Aorta (tissue), 5 donors: ENCODE results near the gene CMIP. TPM values are rescaled to one million over a fixed set of nuclear protein-coding genes. Genes with fewer than 3 reads are reported as not detected.
A peak's percentile ranks its signal among the peaks of the same experiment; 100 is the strongest.

Experiments used
- ATAC-seq: fragments of 200-7000 bp; cut with Tn5 transposase; one replicate; pipeline ENCODE4 v1.9.1; 2022; ENCODE audit warnings: moderate library complexity; ENCODE audit not compliant: low FRiP score
- DNase-seq, 2 donors: peaks; one replicate each; pipeline ENCODE4 v3.0.0-alpha.2; 2020
- H3K27ac ChIP-seq, 2 donors: one replicate each; pipeline ENCODE4 v1.5.1; 2013; ENCODE audit warnings: low read length in 2 of 2, mild to moderate bottlenecking in 2 of 2, moderate library complexity in 2 of 2, control low read depth in 1 of 2, inconsistent platforms in 1 of 2, low read depth in 1 of 2
- H3K27me3 ChIP-seq, 2 donors: one replicate each; pipeline ENCODE4 v1.6.1; 2013; ENCODE audit warnings: control low read depth in 1 of 2, low read length in 1 of 2, mild to moderate bottlenecking in 1 of 2, moderate library complexity in 1 of 2; ENCODE audit not compliant: insufficient read depth in 2 of 2, control insufficient read depth in 1 of 2
- H3K36me3 ChIP-seq, 2 donors: one replicate each; pipeline ENCODE4 v1.6.1; 2013; ENCODE audit warnings: control low read depth in 1 of 2, low read length in 1 of 2, mild to moderate bottlenecking in 1 of 2; ENCODE audit not compliant: insufficient read depth in 2 of 2, control insufficient read depth in 1 of 2
- H3K4me1 ChIP-seq, 2 donors: one replicate each; pipeline ENCODE4 v1.6.1; 2013; ENCODE audit warnings: low read length in 2 of 2, control low read depth in 1 of 2, mild to moderate bottlenecking in 1 of 2, moderate library complexity in 1 of 2; ENCODE audit not compliant: insufficient read depth in 2 of 2, control insufficient read depth in 1 of 2
- H3K4me3 ChIP-seq, 2 donors: one replicate each; pipeline ENCODE4 v1.5.1; 2013; ENCODE audit warnings: low read length in 2 of 2, control low read depth in 1 of 2, mild to moderate bottlenecking in 1 of 2
- H3K9me3 ChIP-seq: one replicate; pipeline ENCODE4 v1.6.1; 2013; ENCODE audit warnings: mild to moderate bottlenecking, low read length; ENCODE audit not compliant: control insufficient read depth
- WGBS, 2 donors: extraction: QIAGEN DNeasy Blood & Tissue Kit; methylation state at CpG; one replicate each; pipeline ENCODE4 v1.1.7; 2013; 5-methylcytosine and 5-hydroxymethylcytosine counted together
- intact Hi-C, 2 donors: fragments of 100-400 bp; cut with DNase I; formaldehyde crosslinking; loops; one replicate each; pipeline versions ENCODE4 v1.14.2 to v1.15.0; 2022
- polyA plus RNA-seq, 2 donors: library from polyadenylated mRNA; stranded (reverse); fragments of 200-250 nt; gene quantifications; one replicate each; pipeline ENCODE4 v1.2.3, GENCODE V29; 2013
- total RNA-seq, 2 donors: library from RNA; stranded (reverse); fragmentation: NEBNext Ultra II Directional; extraction: Animal tissue kit (Norgen Biotek cat#: 25700); gene quantifications; one replicate each; pipeline ENCODE4 v1.2.1, GENCODE V29; 2021
- donor health status: healthy with polysubstance abuse.
- donor health status: Bipolar disorder and iron deficiency.
- donor health status: DM: no; HTN: no; CAD: no.
- donor health status: DM: no; HTN: no; CAD: no.
- donor health status: DM: yes; HTN: yes; CAD: no.

Gene CMIP
- total and polyA plus RNA-seq, 4 donors: 2.4 to 96.3 (median 27.9) TPM

GRCh38 chr16:81610144-81610842, 165.7 kb downstream of the CMIP start:
- DNase-seq (peak; percentile 91 to 96), ATAC-seq (peak; percentile 83)
- WGBS, 2 donors: 23 to 26% methylated on average over 26 of the region's 26 CpGs
- H3K9me3 ChIP-seq: no peaks in the 10 kb centered on the region
- H3K27me3 ChIP-seq: no peaks in the 10 kb centered on the region
- no peak overlapping the region for H3K27ac ChIP-seq
- no peak overlapping the region for H3K4me3 ChIP-seq
- H3K4me1 ChIP-seq: no peaks in the 10 kb centered on the region
- intact Hi-C loops: no loop called here
- no peaks in the 10 kb centered on the region for H3K36me3 ChIP-seq

DNA sequence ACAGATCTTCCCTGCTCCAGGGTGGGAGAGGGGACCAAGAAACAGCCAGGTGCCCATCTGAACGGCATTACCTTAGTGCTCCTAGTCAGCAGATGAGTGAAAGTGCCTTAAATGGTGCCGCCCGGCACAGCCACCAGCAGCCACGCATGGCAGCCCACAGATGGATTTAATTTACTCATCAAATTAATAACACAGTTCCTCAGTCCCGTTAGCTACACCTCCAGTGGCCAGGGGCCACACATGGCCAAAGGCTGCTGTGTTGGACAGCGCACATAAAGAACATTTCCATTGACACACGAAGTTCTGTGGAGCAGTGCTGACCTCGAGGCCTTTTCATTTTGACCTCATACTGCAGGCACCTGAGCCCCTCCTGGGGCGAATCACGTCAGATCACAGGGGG, 166.3 kb downstream of the CMIP start:
- Histone ChIP-seq H3K36me3 (no peaks in the 10 kb centered on the region), H3K27ac (no peak overlapping the region), H3K4me3 (no peak overlapping the region), H3K27me3 (no peaks in the 10 kb centered on the region), H3K4me1 (no peaks in the 10 kb centered on the region), H3K9me3 (no peaks in the 10 kb centered on the region)
- ATAC-seq (no peak), DNase-seq (no peak)
- intact Hi-C loops: no loop called here
- 89 to 90% methylated on average over 10 of the region's 10 CpGs for WGBS, 2 donors

DNA sequence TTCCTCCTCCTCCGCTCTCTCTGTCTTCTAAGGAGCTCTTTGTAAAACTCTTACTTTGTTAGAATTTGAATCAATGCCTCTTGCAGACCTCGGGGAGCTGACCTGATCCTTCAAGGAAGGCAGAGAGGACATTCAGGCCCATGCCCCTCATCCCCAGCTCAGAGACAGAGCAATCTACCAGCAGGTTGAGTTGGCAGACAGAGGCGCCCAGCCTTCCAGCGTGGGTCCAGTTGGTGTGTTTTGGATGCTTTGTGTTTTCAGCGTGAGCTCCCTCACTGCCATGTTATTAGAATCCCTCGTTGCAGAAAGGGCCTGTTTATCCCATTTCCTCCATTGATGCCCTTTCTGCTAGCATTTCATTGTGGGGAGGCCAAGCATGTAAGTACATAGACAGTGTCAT, 167.1 kb downstream of the CMIP start:
- no peaks in the 10 kb centered on the region for H3K9me3 ChIP-seq
- 78 to 85% methylated on average over 6 of the region's 6 CpGs for WGBS, 2 donors
- H3K27me3 ChIP-seq: no peaks in the 10 kb centered on the region
- ATAC-seq (no peak), DNase-seq (no peak)
- H3K27ac ChIP-seq: no peak overlapping the region
- no peak overlapping the region for H3K4me3 ChIP-seq
- H3K36me3 ChIP-seq: no peaks in the 10 kb centered on the region
- H3K4me1 ChIP-seq: no peaks in the 10 kb centered on the region
- intact Hi-C loops: no loop called here

DNA sequence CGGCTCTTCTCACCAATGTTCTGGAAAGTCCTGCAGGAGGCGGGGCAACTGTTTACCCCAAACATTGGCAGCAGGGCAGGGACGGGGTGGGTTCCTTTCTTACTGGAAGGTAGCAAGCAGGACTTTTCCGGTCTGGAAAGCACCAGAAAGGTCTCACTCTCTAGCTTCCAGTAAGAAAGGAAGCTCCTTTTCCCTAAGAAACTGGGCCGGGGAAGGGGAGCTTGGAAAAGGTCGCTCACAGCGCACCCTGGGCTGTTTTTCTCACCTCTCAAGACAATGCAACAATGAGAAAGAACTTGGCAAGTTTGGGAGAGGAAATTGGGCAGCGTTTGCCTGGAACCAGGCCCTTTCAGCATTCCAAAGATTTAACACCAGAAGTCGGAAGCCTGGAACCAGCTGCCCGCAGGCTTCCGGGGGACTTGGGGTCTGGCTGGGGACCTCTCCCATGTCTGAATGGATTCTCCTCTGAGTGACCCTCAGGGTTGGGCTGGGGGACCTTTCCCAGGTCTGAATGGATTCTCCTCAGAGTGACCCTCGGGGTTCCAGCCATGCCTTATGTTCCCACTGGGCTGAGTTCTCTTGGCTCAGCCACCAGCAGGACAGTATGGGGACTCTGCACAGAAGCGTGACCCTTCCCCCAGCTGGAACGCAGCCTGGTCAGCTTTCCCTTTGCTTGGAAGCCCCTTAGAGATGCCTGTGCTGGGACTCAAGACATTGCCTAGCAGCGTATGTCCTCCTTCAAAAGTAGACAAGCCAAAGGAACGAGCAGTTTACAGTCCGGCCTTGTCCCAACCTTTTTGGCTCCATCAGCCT, 167.9 kb downstream of the CMIP start:
- intact Hi-C loops: no loop called here
- H3K4me1 ChIP-seq: no peaks in the 10 kb centered on the region
- H3K27ac ChIP-seq: no peak overlapping the region
- H3K4me3 ChIP-seq: no peak overlapping the region
- no peaks in the 10 kb centered on the region for H3K36me3 ChIP-seq
- no peaks in the 10 kb centered on the region for H3K27me3 ChIP-seq
- WGBS, 2 donors: 26 to 33% methylated on average over 17 of the region's 17 CpGs
- no peaks in the 10 kb centered on the region for H3K9me3 ChIP-seq
- DNase-seq: no peak
- ATAC-seq: peak; percentile 13

GRCh38 chr16:81614171-81614570, 169.6 kb downstream of the CMIP start:
- ATAC-seq: no peak
- Histone ChIP-seq H3K9me3 (no peaks in the 10 kb centered on the region), H3K27me3 (no peaks in the 10 kb centered on the region), H3K27ac (no peak overlapping the region), H3K4me1 (no peaks in the 10 kb centered on the region), H3K4me3 (no peak overlapping the region), H3K36me3 (no peaks in the 10 kb centered on the region)
- DNase-seq: no peak
- WGBS, 2 donors: 95 to 96% methylated on average over 13 of the region's 13 CpGs
- intact Hi-C loops: no loop called here

- 94% methylated on average over 6 of the region's 6 CpGs for WGBS, 2 donors
- Histone ChIP-seq H3K27me3 (no peaks in the 10 kb centered on the region), H3K4me1 (no peaks in the 10 kb centered on the region), H3K9me3 (no peaks in the 10 kb centered on the region), H3K27ac (no peak overlapping the region), H3K4me3 (no peak overlapping the region), H3K36me3 (no peaks in the 10 kb centered on the region)
- DNase-seq: no peak
- intact Hi-C loops: no loop called here
- no peak for ATAC-seq
These were observed 170.2 kb downstream of the CMIP start for GRCh38 chr16:81614654-81615359.

DNA sequence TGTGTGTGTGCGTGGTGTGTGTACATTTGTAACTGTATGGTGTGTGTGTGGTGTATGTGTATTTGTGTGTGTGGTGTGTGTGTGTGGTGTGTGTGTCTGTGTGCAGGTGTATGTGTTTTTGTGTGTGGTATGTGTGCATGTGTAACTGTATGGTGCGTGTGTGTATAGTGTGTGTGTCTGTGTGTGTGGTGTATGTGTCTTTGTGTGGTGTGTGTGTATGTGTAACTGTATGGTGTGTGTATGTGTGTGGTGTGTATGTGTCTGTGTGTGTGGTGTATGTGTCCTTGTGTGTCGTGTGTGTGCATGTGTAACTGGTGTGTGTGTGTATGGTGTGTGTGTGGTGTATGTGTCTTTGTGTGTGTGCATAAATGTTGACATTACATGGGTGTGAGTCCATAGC, 170.8 kb downstream of the CMIP start:
- intact Hi-C loops: no loop called here
- 91 to 97% methylated on average over 3 of the region's 3 CpGs for WGBS, 2 donors
- H3K4me1 ChIP-seq: no peaks in the 10 kb centered on the region

DNA sequence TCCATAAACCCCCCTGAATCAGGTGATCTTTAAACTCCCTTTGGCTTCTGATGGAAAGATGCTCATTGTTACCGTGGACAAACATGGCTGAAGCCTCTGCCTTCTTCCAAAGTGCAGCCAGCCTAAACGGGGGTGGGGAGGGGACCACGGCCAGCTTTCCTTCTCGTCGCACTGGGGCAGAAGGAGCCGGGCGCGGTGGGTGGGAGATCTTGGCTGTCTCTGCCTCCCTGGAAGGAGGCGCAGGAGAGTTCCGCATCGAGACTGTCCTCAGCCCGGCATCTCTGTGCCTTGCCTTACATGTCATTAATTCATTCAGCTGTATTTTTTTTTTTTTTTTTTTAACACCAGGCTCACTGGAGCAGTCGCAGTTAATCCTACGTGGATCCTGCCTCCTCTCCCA, 171.2 kb downstream of the CMIP start:
- 95 to 96% methylated on average over 14 of the region's 14 CpGs for WGBS, 2 donors
- no peaks in the 10 kb centered on the region for H3K9me3 ChIP-seq
- H3K27me3 ChIP-seq: no peaks in the 10 kb centered on the region
- intact Hi-C loops: no loop called here
- ATAC-seq (no peak), DNase-seq (no peak)
- H3K36me3 ChIP-seq: no peaks in the 10 kb centered on the region
- no peaks in the 10 kb centered on the region for H3K4me1 ChIP-seq
- no peak overlapping the region for H3K27ac ChIP-seq
- no peak overlapping the region for H3K4me3 ChIP-seq

More for the DNA sequence above, 170.8 kb downstream of the CMIP start:
- no peak for DNase-seq
- Histone ChIP-seq H3K9me3 (no peaks in the 10 kb centered on the region), H3K4me3 (no peak overlapping the region), H3K27me3 (no peaks in the 10 kb centered on the region), H3K27ac (no peak overlapping the region), H3K36me3 (no peaks in the 10 kb centered on the region)
- no peak for ATAC-seq
